Liver (tissue), 9 donors: ENCODE results near the gene EIPR1. TPM values are rescaled to one million over a fixed set of nuclear protein-coding genes. Genes with fewer than 3 reads are reported as not detected.

Experiments
- DNase-seq: peaks from one replicate; pipeline ENCODE4 v3.0.0-alpha.2; 2017; ENCODE audit warnings: low spot score
- H3K27ac ChIP-seq, 2 donors: one replicate each; pipeline ENCODE4 v1.7.0; 2013; ENCODE audit warnings: inconsistent platforms in 2 of 2, low read length in 2 of 2, control low read depth in 1 of 2, low read depth in 1 of 2, mild to moderate bottlenecking in 1 of 2
- H3K27me3 ChIP-seq, 4 donors: one replicate each; pipeline versions ENCODE4 v1.6.1 to v1.7.0; 2013; ENCODE audit warnings: low read length in 3 of 4, inconsistent platforms in 1 of 4, mild to moderate bottlenecking in 1 of 4, moderate library complexity in 1 of 4; ENCODE audit not compliant: control insufficient read depth in 4 of 4, insufficient read depth in 4 of 4
- H3K36me3 ChIP-seq, 4 donors: one replicate each; pipeline versions ENCODE4 v1.6.1 to v1.7.0; 2013; ENCODE audit warnings: low read length in 3 of 4, mild to moderate bottlenecking in 3 of 4, low read depth in 1 of 4, moderate library complexity in 1 of 4; ENCODE audit not compliant: control insufficient read depth in 4 of 4, insufficient read depth in 3 of 4
- H3K4me1 ChIP-seq, 4 donors: one replicate each; pipeline versions ENCODE4 v1.6.1 to v1.7.0; 2013; ENCODE audit warnings: low read length in 3 of 4, mild to moderate bottlenecking in 3 of 4, moderate library complexity in 1 of 4; ENCODE audit not compliant: control insufficient read depth in 4 of 4, insufficient read depth in 4 of 4
- H3K4me3 ChIP-seq, 3 donors: one replicate each; pipeline versions ENCODE4 v1.6.1 to v1.7.0; 2013; ENCODE audit warnings: low read length in 3 of 3, control low read depth in 1 of 3, low read depth in 1 of 3, mild to moderate bottlenecking in 1 of 3
- H3K9ac ChIP-seq, 2 donors: one replicate each; pipeline ENCODE4 v1.7.0; 2013; ENCODE audit warnings: low read length in 2 of 2, mild to moderate bottlenecking in 2 of 2, moderate library complexity in 2 of 2, control low read depth in 1 of 2, low read depth in 1 of 2
- H3K9me3 ChIP-seq, 4 donors: one replicate each; pipeline versions ENCODE4 v1.6.1 to v1.7.0; 2013; ENCODE audit warnings: low read length in 3 of 4; ENCODE audit not compliant: control insufficient read depth in 4 of 4
- ATF3 ChIP-seq: IDR thresholded peaks from 2 replicates; pipeline ENCODE4 v1.6.1; 2016; ENCODE audit warnings: antibody characterized with exemption
- CTCF ChIP-seq: fragments of 150-350 bp; IDR thresholded peaks from 2 replicates; pipeline ENCODE4 v1.5.1; 2017; ENCODE audit warnings: improper control_type of control experiment, low read depth, low read length; ENCODE audit not compliant: missing input control
- EGR1 ChIP-seq, 2 donors: IDR thresholded peaks; 2 replicates each; pipeline ENCODE4 v1.6.1; 2016 to 2018; ENCODE audit warnings: antibody characterized with exemption in 2 of 2, low read depth in 2 of 2
- FOXA1 ChIP-seq: IDR thresholded peaks from 2 replicates; pipeline ENCODE4 v1.6.1; 2016; ENCODE audit warnings: antibody characterized with exemption
- FOXA2 ChIP-seq: IDR thresholded peaks from 2 replicates; pipeline ENCODE4 v1.6.1; 2016; ENCODE audit warnings: antibody characterized with exemption
- GABPA ChIP-seq, 2 donors: IDR thresholded peaks in 1 of 2; conservative IDR thresholded peaks in 1 of 2; 2 replicates each; pipeline ENCODE4 v1.6.1; 2016; ENCODE audit warnings: antibody characterized with exemption in 2 of 2, mild to moderate bottlenecking in 1 of 2, moderate library complexity in 1 of 2
- HNF4A ChIP-seq, 2 donors: conservative IDR thresholded peaks; 2 replicates each; pipeline ENCODE4 v1.6.1; 2016; ENCODE audit warnings: antibody characterized with exemption in 2 of 2, mild to moderate bottlenecking in 2 of 2
- HNF4G ChIP-seq: IDR thresholded peaks from 2 replicates; pipeline ENCODE4 v1.6.1; 2016; ENCODE audit warnings: antibody characterized with exemption
- JUND ChIP-seq, 2 donors: IDR thresholded peaks; 2 replicates each; pipeline ENCODE4 v1.6.1; 2016; ENCODE audit warnings: antibody characterized with exemption in 2 of 2
- MAX ChIP-seq: IDR thresholded peaks from 2 replicates; pipeline ENCODE4 v1.6.1; 2016; ENCODE audit warnings: antibody characterized with exemption
- NR2F2 ChIP-seq: IDR thresholded peaks from 2 replicates; pipeline ENCODE4 v1.6.1; 2016; ENCODE audit warnings: antibody characterized with exemption
- RAD21 ChIP-seq, 2 donors: IDR thresholded peaks; 2 replicates each; pipeline ENCODE4 v1.6.1; 2016; ENCODE audit warnings: antibody characterized with exemption in 2 of 2, mild to moderate bottlenecking in 2 of 2
- REST ChIP-seq: IDR thresholded peaks from 2 replicates; pipeline ENCODE4 v1.6.1; 2016; ENCODE audit warnings: antibody characterized with exemption, mild to moderate bottlenecking
- RXRA ChIP-seq, 2 donors: IDR thresholded peaks; 2 replicates each; pipeline ENCODE4 v1.6.1; 2017 to 2018; ENCODE audit warnings: antibody characterized with exemption in 2 of 2, mild to moderate bottlenecking in 1 of 2
- SP1 ChIP-seq: IDR thresholded peaks from 2 replicates; pipeline ENCODE4 v1.6.1; 2018; ENCODE audit warnings: antibody characterized with exemption, mild to moderate bottlenecking
- TAF1 ChIP-seq: conservative IDR thresholded peaks from 2 replicates; pipeline ENCODE4 v1.6.1; 2016; ENCODE audit warnings: antibody characterized with exemption, mild to moderate bottlenecking
- YY1 ChIP-seq: IDR thresholded peaks from 2 replicates; pipeline ENCODE4 v1.6.1; 2016; ENCODE audit warnings: antibody characterized with exemption, mild to moderate bottlenecking
- ZBTB33 ChIP-seq: IDR thresholded peaks from 2 replicates; pipeline ENCODE4 v1.6.1; 2016; ENCODE audit warnings: antibody characterized with exemption
- WGBS: extraction: QIAGEN DNeasy Blood & Tissue Kit; methylation state at CpG from one replicate; pipeline ENCODE4 v1.1.7; 2013; 5-methylcytosine and 5-hydroxymethylcytosine counted together
- polyA plus RNA-seq, 2 donors: library from polyadenylated mRNA; stranded (reverse) in 1 of 2; unstranded in 1 of 2; fragments of 200-250 nt in 1 of 2; fragments of >200 nt in 1 of 2; fragmentation: Nextera tagmentation in 1 of 2; extraction: Ambion mirVana in 1 of 2; gene quantifications; one replicate each; pipeline versions ENCODE4 v1.2.1 to v1.2.3, GENCODE V29; 2013 to 2015
- total RNA-seq, 2 donors: library from RNA; depleted of rRNA; stranded (reverse); fragments of >200 nt; gene quantifications; one replicate each; pipeline ENCODE4 v1.2.3, GENCODE V29; 2014
- donor health status: healthy.
- donor health status: healthy.
- donor health status: healthy.
- donor health status: healthy.
- donor health status: healthy.

Gene EIPR1
- total and polyA plus RNA-seq, 4 donors: 7.6 to 12.1 (median 11.4) TPM

- Histone ChIP-seq H3K9me3 (no peaks in the 10 kb centered on the region), H3K4me3 (no peak overlapping the region), H3K27ac (no peak overlapping the region), H3K4me1 (no peaks in the 10 kb centered on the region), H3K36me3 (peaks cover 0 to 2% (median 0%) of the 10 kb centered on the region in 4 donors), H3K27me3 (no peaks in the 10 kb centered on the region), H3K9ac (no peak overlapping the region)
- no peak for TF ChIP-seq RXRA (IDR thresholded peaks at IDR 0.05)
- TF ChIP-seq ZBTB33: no peak
- no peak for TF ChIP-seq FOXA1
- TF ChIP-seq RAD21 (IDR thresholded peaks at IDR 0.05): no peak
- no peak for TF ChIP-seq NR2F2
- TF ChIP-seq EGR1 (IDR thresholded peaks at IDR 0.05; ENCODE audit: low read depth in 2 of 2): no peak
- no peak for TF ChIP-seq HNF4A (conservative IDR thresholded peaks at IDR 0.05)
- TF ChIP-seq JUND (IDR thresholded peaks at IDR 0.05): no peak
- no peak for TF ChIP-seq HNF4G
- TF ChIP-seq FOXA2: no peak
- TF ChIP-seq ATF3: no peak
- TF ChIP-seq GABPA (IDR thresholded peaks at IDR 0.05 in 1 of 2, conservative IDR thresholded peaks at IDR 0.05 in 1 of 2): no peak
- TF ChIP-seq REST: no peak
- TF ChIP-seq MAX: no peak
- no peak for TF ChIP-seq CTCF
- no peak for TF ChIP-seq YY1
- no peak for TF ChIP-seq TAF1
- TF ChIP-seq SP1: no peak
- no peak for DNase-seq
- 91% methylated on average over 14 of the region's 14 CpGs for WGBS
Observed at GRCh38 chr2:3283206-3283605, 94.4 kb downstream of the EIPR1 start.
